ENCODE data around the gene PPP1CA. TPM values are rescaled to one million over a fixed set of nuclear protein-coding genes. Genes with fewer than 3 reads are reported as not detected.

PPP1CA gene
- polyA plus RNA-seq, 1 donor, result 123 TPM

DNA sequence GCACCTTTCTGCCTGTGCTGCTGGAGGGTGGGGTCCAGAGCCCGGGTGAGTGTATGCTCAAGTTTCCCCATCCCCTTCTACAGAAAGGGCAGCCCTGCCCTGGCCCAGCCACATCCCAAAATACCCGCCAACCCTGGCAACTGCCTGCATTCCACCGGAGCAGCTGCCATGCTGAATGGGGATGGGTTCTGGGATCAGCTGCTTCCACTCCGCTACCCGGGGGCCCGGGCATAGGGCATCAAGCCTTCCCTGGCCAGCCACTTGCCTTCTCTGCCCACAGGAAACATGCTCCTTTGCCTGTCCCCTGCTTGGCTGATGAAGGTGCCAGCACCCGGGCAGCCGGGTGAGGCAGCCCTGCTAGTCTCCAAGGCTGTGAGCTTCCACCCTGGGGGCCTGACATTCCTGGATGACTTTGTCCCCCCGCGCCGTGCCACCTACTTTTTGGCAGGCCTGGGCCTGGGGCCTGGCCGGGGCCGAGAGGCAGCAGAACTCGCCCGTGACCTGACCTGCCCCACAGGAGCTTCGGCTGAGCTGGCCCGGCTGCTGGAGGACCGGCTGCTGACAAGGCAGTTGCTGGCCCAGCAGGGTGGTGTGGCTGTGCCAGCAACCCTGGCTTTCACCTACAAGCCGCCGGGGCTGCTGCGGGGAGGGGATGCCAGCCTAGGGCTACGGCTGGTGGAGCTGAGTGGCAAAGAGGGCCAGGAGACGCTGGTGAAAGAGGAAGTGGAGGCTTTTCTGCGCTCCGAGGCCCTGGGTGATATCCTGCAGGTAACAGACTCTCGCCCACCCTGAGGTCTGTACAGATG, 17.0 kb upstream of the PPP1CA start:
- no peak for DNase-seq (ENCODE audit: low read depth)

DNA sequence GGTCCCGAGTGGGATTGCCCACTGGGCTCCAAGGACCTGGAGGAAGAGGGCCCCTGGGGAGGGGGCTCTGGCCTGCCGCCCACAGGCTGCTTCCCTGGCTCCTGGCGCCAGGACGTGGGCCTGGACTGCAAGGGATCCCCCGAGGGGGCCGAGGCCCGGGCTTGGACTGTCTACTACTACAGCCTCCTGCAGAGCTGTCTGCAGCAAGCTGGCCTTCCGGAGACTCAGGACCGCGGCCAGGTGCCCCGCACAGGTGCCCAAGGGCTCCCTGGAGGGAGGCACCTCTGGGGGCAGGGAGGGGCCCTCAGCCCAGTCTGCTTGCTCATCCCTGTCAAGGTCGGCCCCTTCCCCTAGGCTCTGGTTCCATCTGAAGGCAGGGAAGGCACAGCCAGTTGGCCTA, 15.8 kb upstream of the PPP1CA start:
- no peak for DNase-seq (ENCODE audit: low read depth)

DNA sequence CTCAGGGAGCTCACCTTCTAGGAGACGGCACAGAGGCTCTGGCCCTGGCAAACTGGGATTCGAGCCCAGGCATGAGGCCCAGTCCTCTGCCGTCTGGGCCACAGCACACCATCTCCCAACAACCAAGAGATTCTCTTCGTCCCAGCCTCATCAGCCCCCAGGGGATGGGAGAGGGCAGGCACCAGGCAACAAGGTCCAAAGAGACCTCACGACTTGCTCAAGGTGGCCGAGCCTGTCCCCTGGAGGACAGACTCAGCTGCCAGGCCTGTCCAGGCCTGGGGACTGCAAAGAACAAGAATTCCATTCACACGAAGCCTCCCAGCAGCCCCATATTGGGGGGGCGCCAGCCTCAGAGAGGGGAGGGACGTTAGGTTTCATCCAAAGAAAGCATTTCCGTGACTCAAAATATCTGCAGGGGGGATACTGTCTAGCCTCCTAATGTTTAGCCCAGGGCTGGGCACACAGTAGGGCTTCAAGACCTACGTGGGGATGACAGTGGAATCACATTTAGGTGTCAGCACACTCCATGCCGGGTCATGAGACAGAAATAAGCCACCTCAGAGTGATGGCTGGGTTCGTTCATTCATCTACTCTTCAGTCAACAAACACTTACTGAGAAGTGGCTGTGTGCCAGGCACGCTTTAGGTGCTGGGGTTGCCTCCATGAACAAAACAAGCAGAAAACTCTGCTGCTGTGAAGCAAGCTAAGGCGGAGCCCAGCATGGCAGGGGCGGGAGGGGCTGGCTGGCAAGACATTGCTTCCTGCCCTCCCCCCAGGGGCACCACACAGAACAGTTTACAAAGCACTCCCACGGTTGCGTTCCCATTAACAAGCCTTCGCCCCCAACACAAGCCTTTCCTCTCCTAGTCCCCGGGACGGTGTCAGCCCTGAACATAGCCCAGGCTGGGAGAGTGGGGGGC, 15.0 kb upstream of the PPP1CA start:
- no peak for DNase-seq (ENCODE audit: low read depth)

DNA sequence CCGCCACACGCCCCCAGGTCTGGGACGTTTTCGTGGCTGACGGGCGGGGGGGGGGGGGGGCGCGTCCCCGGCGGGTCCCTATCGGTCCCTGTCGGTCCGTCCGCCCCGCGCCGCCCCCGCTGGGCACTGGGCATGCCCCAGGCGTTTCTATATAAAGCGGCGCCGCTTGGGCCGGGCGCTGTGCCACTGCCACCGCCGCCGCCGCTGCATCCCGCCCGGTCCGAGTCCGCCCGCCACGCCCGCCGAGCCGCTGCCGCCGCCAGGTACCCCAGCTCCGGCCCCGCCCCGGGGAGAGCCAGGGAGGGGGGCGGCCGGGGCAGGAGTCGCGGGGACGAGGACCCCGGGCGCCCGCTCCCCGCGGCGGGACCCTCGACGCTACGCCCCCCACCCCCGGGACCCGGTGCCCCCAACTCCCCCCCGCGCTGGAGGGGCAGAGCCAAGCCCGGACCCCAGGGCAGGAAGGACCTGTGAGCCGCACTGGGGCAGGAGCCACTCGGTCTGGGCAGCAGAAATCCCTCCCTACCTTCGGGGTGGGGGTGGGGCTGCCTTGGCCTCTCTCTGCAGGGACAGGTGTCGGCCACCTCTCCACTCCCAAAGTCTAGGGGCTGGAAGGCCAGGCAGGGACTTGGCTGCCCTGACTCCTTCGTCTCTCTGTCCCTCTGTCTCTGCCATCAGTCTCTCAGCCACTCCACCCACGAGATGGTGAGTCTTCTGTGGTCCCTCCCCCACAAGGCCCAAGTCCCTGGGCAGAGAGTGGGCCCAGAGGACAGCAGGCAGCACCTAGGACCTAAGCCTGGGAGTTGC, 14.0 kb upstream of the PPP1CA start, which contains the start of gene CARNS1:
Gene CARNS1 (plus strand): TSS at position 178 of the 804 bp plus-strand sequence. CDS start 522 bp downstream, at position 700.
- DNase-seq (ENCODE audit: low read depth), result no peak

- no peak for DNase-seq (ENCODE audit: low read depth)
Measured at GRCh38 chr11:67413266-67413849, 11.7 kb upstream of the PPP1CA start.

GRCh38 chr11:67412495-67413179, 11.0 kb upstream of the PPP1CA start:
- DNase-seq (ENCODE audit: low read depth), result no peak

DNA sequence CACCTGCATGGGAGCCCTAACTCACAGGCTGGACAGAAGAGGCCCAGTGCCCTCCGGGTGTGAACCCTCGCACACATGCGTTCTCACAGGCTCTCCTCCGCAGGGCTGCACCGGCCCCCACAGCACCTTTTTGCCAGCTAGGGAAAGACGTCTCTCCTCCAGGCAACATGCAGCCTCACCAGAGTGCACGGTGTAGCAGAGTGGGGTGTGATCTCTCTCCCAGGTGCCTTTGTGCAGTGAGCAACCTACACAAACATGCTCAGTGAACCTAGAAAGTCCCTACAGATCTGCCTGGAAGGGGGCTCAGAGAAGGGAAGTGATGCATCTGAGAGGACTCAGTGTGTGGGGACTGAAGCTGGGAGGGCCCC, 10.1 kb upstream of the PPP1CA start:
- DNase-seq (ENCODE audit: low read depth), result no peak

- DNase-seq (ENCODE audit: low read depth), result no peak
Measured at GRCh38 chr11:67410984-67411784, 9.5 kb upstream of the PPP1CA start.

- DNase-seq (ENCODE audit: low read depth), result no peak
Measured at GRCh38 chr11:67410369-67410831, 8.7 kb upstream of the PPP1CA start.

DNA sequence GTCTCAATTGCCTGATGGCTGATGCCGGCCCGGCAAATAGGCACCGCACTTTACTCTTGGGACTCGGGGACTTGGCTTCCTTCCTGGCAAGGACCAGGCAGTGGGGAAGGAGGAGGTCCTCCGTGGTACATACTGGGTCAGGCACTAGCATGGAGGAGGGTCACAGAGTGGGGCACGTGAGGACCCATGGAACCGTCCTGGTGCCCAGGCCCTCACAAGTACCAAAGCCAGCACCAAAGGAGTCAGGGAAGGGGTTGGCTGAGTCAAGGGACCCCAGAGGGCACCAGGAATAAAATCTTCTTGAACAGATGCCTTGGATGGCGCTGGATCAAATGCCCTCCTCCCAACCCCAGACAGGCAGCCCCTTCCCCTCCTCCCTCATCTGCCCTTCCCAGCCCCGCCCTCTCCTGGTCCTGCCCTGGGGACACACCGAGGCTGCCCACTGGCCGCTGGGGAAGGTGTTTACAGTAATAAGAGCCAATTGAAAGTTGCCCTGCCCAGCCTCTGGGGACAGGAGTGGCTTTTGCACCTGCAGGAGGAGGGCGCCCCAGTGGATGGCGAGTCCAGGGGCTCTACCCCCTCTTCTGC, 8.2 kb upstream of the PPP1CA start:
- DNase-seq (ENCODE audit: low read depth), result no peak

DNA sequence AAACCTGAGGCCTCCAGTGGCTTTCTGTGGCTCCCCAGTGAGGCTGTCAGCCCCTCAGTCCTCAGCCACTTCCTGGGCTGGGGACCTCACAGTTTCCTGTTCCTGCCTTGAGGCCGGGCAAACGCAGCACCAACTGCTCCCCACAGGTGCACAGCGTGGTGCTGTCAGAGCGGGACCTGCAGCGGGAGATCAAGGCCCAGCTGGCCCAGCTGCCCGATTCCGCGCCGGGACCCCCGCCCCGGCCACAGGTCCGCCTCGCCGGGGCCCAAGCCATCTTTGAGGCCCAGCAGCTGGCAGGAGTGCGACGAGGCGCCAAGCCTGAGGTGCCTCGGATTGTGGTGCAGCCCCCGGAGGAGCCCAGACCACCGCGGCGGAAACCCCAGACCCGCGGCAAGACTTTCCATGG, 7.6 kb upstream of the PPP1CA start:
- DNase-seq (ENCODE audit: low read depth), result no peak

DNA sequence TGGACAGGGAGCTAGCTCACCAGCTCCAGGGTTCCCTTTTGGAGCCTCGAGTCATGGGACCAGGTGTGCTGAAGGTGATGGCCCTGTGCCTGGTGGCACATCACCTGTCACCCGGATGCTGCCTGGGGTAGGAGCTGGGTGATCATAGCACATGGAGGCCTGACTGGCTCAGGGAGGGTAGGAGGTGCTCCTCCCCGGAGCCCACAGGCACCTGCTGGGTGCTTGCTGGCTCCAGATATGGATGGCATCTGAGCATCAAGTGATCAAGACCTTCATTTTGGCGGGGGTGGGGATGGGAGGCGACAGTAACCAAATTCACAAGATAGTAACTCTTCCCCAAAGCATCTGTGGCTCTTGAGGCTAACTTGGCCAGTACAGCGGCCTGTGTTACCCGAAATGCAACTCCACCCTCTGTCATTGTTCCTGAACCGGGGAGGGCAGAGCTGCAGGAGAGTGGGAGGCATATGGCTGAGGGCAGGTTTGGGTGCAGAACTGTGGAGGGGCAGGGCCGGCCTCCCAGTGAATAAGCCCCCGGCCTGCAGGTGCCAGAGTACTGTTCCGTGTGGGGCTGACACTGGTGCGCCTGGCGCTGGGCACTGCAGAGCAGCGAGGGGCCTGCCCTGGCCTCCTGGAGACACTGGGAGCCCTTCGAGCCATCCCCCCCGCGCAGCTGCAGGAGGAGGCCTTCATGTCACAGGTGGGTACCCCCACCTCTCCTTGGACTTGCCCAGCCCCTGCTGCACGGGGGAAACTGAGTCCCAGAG, 7.0 kb upstream of the PPP1CA start:
- DNase-seq (ENCODE audit: low read depth), result no peak

- no peak for DNase-seq (ENCODE audit: low read depth)
Measured at GRCh38 chr11:67407688-67408163, 6.1 kb upstream of the PPP1CA start.

DNA sequence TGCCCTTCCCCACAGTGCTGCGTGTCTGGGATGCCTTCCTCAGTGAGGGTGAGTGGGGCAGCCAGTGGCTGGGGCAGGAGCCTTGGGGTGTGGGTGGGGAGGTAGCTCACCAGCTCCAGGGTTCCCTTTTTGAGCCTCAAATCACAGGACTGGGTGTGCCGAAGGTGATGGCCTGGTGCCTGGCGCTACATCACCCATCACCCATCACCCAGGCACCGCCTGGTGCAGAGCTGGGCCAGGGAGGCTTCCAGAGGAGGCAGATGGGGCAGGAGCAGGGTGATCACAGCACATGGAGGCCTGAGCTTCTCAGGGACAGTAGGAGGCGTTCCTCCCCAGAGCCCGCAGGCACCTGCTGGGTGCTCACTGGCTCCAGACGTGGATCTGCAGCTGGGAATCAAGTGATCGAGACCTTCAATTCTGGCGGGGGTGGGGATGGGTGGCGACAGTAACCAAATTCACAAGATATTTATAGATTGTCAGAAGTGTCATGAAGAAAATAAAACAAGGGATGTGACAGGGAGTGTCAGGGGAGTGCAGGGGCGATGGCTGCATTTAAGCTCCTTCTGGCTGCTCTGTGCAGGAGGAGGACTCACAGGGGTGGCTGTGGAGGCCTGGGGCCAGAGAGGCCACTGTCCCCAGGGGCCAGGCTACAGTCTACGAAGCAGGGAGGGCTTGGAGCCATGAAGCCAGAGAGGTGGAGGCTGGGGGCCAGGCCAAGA, 5.5 kb upstream of the PPP1CA start:
- DNase-seq (ENCODE audit: low read depth), result no peak

- no peak for DNase-seq (ENCODE audit: low read depth)
Measured at GRCh38 chr11:67406420-67406968, 4.8 kb upstream of the PPP1CA start.

GRCh38 chr11:67405688-67406339, 4.2 kb upstream of the PPP1CA start:
- DNase-seq (ENCODE audit: low read depth), result no peak

GRCh38 chr11:67405196-67405567, 3.5 kb upstream of the PPP1CA start:
- no peak for DNase-seq (ENCODE audit: low read depth)

Measured in forelimb muscle (tissue), 1 donor.